K562 (cell line): ENCODE data around the gene BDKRB2. TPM values are rescaled to one million over a fixed set of nuclear protein-coding genes. Genes with fewer than 3 reads are reported as not detected.

Source experiments
- ATAC-seq: fragments of 200-7000 bp; cut with Tn5 transposase; 3 replicates; pipeline ENCODE4 v1.9.1; 2020; ENCODE audit warnings: moderate library complexity
- BruUV-seq: library from RNA; stranded (reverse); fragments of 400-500 nt; replicated peaks from 2 replicates; lab custom pipeline; 2021; lab: Mats Ljungman, UMichigan
- CTCF ChIA-PET: fragments of 300-600 bp; formaldehyde crosslinking; extraction: SDS; loops from one replicate; lab custom pipeline; 2021; ENCODE audit warnings: low intra/inter-chr PET ratio; lab: Yijun Ruan, JAX
- POLR2A ChIA-PET: fragments of 300-600, 350-650 bp; sonication (Branson Sonifier 250); formaldehyde crosslinking; extraction: SDS; loops from one replicate; lab custom pipeline; 2021; ENCODE audit warnings: antibody characterized with exemption, inconsistent platforms; lab: Yijun Ruan, JAX
- DNase-seq, 4 experiments: peaks; one replicate each; pipeline versions ENCODE4 v3.0.0 to v3.0.0-alpha.2; 2011 to 2018; ENCODE audit warnings: low spot score in 3 of 4, mixed read lengths in 3 of 4; ENCODE audit errors: extremely low read depth in 1 of 4
- FAIRE-seq: peaks from 2 replicates; lab custom pipeline; 2011; peaks lifted over from hg19 to GRCh38; lab: Jason Lieb, UNC
- H2AFZ ChIP-seq: 2 replicates; pipeline ENCODE4 v1.6.0; 2011; ENCODE audit warnings: low read depth, low read length, control low read depth, inconsistent platforms
- H3K27ac ChIP-seq: fragments of 200-600 bp; 3 replicates; pipeline ENCODE4 v1.8.0; 2011; ENCODE audit warnings: low read depth, mild to moderate bottlenecking, control low read depth, inconsistent platforms, low read length, moderate library complexity, mixed read lengths; ENCODE audit errors: extremely low read depth
- H3K27me3 ChIP-seq, 2 experiments: fragments of 300-600 bp in 1 of 2; 2 replicates in 1 of 2; 3 replicates in 1 of 2; pipeline versions ENCODE4 v1.6.0 to v1.8.0; 2011; ENCODE audit warnings: inconsistent platforms in 2 of 2, low read length in 2 of 2, mild to moderate bottlenecking in 1 of 2, mixed read lengths in 1 of 2, moderate library complexity in 1 of 2; ENCODE audit not compliant: control insufficient read depth in 2 of 2, insufficient read depth in 2 of 2
- H3K36me3 ChIP-seq: fragments of 300-600 bp; 3 replicates; pipeline ENCODE4 v1.8.0; 2011; ENCODE audit warnings: mild to moderate bottlenecking, low read length, inconsistent platforms; ENCODE audit not compliant: control insufficient read depth, insufficient read depth
- H3K4me1 ChIP-seq, 2 experiments: fragments of 200-600 bp in 1 of 2; replicated peaks in 1 of 2; 2 replicates in 1 of 2; 3 replicates in 1 of 2; pipeline versions ENCODE4 v1.5.1 to v1.8.0; 2011; ENCODE audit warnings: inconsistent platforms in 2 of 2, low read length in 2 of 2, mild to moderate bottlenecking in 1 of 2, mixed read lengths in 1 of 2, moderate library complexity in 1 of 2; ENCODE audit not compliant: control insufficient read depth in 2 of 2, insufficient read depth in 2 of 2
- H3K4me2 ChIP-seq: 2 replicates; pipeline ENCODE4 v1.6.1; 2011; ENCODE audit warnings: low read length, control low read depth, inconsistent platforms, mixed read lengths; ENCODE audit not compliant: insufficient read depth
- H3K4me3 ChIP-seq: fragments of 200-600 bp; sonication (generic), shearing (Covaris generic); 2 replicates; pipeline ENCODE4 v1.5.1; 2016; ENCODE audit warnings: control low read depth, inconsistent platforms
- H3K79me2 ChIP-seq: fragments of 200-600 bp; 3 replicates; pipeline ENCODE4 v1.8.0; 2011; ENCODE audit warnings: low read length, inconsistent platforms; ENCODE audit not compliant: control insufficient read depth, insufficient read depth
- H3K9ac ChIP-seq, 2 experiments: 2 replicates each; pipeline versions ENCODE4 v1.6.0 to v1.6.1; 2011; ENCODE audit warnings: low read depth in 2 of 2, low read length in 2 of 2, control low read depth in 1 of 2, inconsistent platforms in 1 of 2, mild to moderate bottlenecking in 1 of 2, mixed read lengths in 1 of 2; ENCODE audit not compliant: insufficient read depth in 1 of 2
- H3K9me1 ChIP-seq: one replicate; pipeline ENCODE4 v1.6.0; 2011; ENCODE audit warnings: inconsistent platforms, mild to moderate bottlenecking, low read length, moderate library complexity; ENCODE audit not compliant: control insufficient read depth, insufficient read depth
- H3K9me3 ChIP-seq: replicated peaks from 2 replicates; pipeline ENCODE4 v1.5.1; 2011; ENCODE audit warnings: low read depth, low read length, inconsistent platforms; ENCODE audit not compliant: control insufficient read depth, insufficient read depth
- H4K20me1 ChIP-seq: replicated peaks from 2 replicates; pipeline ENCODE4 v1.6.1; 2011; ENCODE audit warnings: low read length, inconsistent platforms, mixed read lengths; ENCODE audit not compliant: control insufficient read depth, insufficient read depth
- DDX20 ChIP-seq: fragments of 450-650 bp; IDR thresholded peaks from 2 replicates; pipeline ENCODE4 v1.6.1; 2016; ENCODE audit warnings: missing genetic modification characterization, low read depth, mild to moderate bottlenecking, missing compliant biosample characterization, moderate library complexity
- PHF8 ChIP-seq: fragments of 200-600 bp; sonication (generic); IDR thresholded peaks from 2 replicates; pipeline ENCODE4 v1.6.1; 2012; ENCODE audit warnings: mixed run types, mild to moderate bottlenecking, inconsistent platforms, low read length, moderate library complexity, borderline replicate concordance
- RAD21 ChIP-seq, 2 experiments: fragments of 250-450 bp in 1 of 2; fragments of 450-650 bp in 1 of 2; sonication (Bioruptor Pico) in 1 of 2; formaldehyde crosslinking in 1 of 2; IDR thresholded peaks in 1 of 2; conservative IDR thresholded peaks in 1 of 2; 2 replicates each; pipeline versions ENCODE4 v1.4.0 to v1.8.0; 2020 to 2022; ENCODE audit warnings: mild to moderate bottlenecking in 2 of 2, moderate library complexity in 1 of 2
- SMC3 ChIP-seq: conservative IDR thresholded peaks from 2 replicates; pipeline ENCODE4 v1.6.1; 2011; ENCODE audit warnings: low read depth, low read length, improper control_type of control experiment; ENCODE audit not compliant: insufficient read depth
- ZFPM2 ChIP-seq: fragments of 250-450 bp; sonication (Bioruptor Pico); IDR thresholded peaks from 2 replicates; pipeline ENCODE4 v1.5.1; 2022; ENCODE audit warnings: mild to moderate bottlenecking
- ZNF174 ChIP-seq: fragments of 250-450 bp; sonication (Bioruptor Pico); IDR thresholded peaks from 2 replicates; pipeline ENCODE4 v1.4.0; 2020; ENCODE audit warnings: mild to moderate bottlenecking
- WGBS: fragments of 100-300 bp; shearing (Covaris generic); methylation state at CpG from one replicate; pipeline ENCODE4 v1.1.6; 2016; ENCODE audit warnings: low coverage, mixed read lengths; ENCODE audit not compliant: insufficient coverage; ENCODE audit errors: missing lambda C conversion rate; 5-methylcytosine and 5-hydroxymethylcytosine counted together
- in situ Hi-C: fragments of 300-500 bp; cut with MboI; formaldehyde crosslinking; loops from 4 replicates; pipeline ENCODE4 v1.15.0; 2018; ENCODE audit warnings: inconsistent platforms, mixed read lengths
- intact Hi-C: fragments of 100-400 bp; cut with micrococcal nuclease; formaldehyde crosslinking; loops from 2 replicates; pipeline ENCODE4 v1.14.2; 2022
- polyA plus RNA-seq, 8 experiments: library from polyadenylated mRNA; depleted of rRNA in 4 of 8; stranded (reverse) in 5 of 8; unstranded in 3 of 8; fragments of >200 nt; fragmentation: Nextera tagmentation in 2 of 8; fragmentation: Illumina TruSeq in 1 of 8; extraction: Ambion mirVana in 2 of 8; extraction: Trizol in 1 of 8; gene quantifications; 2 replicates each; pipeline versions ENCODE4 v1.2.1 to v1.2.3, GENCODE V29; 2011 to 2014; ENCODE audit warnings: inconsistent platforms in 1 of 8, missing spikeins in 1 of 8
- total RNA-seq, 7 experiments: library from RNA; depleted of rRNA in 6 of 7; stranded (reverse); fragments of >200 nt in 6 of 7; fragmentation: Illumina TruSeq in 2 of 7; extraction: Trizol in 2 of 7; gene quantifications; 2 replicates each; pipeline versions ENCODE4 v1.2.1 to v1.2.3, GENCODE V29; 2011 to 2021; ENCODE audit warnings: low replicate concordance in 1 of 7
- TF ChIP-seq, protein P1 (sequence below), 2 experiments: fragments of 450-650 bp; formaldehyde crosslinking in 1 of 2; IDR thresholded peaks; 2 replicates each; pipeline versions ENCODE4 v1.4.0 to v1.6.1; 2014 to 2020; ENCODE audit warnings: mild to moderate bottlenecking in 2 of 2, borderline replicate concordance in 1 of 2, low read depth in 1 of 2
- TF ChIP-seq, protein P2 (sequence below), 3 experiments: IDR thresholded peaks in 2 of 3; conservative IDR thresholded peaks in 1 of 3; 2 replicates each; pipeline ENCODE4 v1.5.1; 2011 to 2012; ENCODE audit warnings: low read length in 3 of 3, mild to moderate bottlenecking in 3 of 3, control low read depth in 2 of 3, improper control_type of control experiment in 1 of 3, inconsistent platforms in 1 of 3, low read depth in 1 of 3, mixed read lengths in 1 of 3, moderate library complexity in 1 of 3; ENCODE audit not compliant: insufficient read depth in 2 of 3

BDKRB2 gene
- total and polyA plus RNA-seq, 9 of the 15 experiments (the other 6 are each of a cell fraction or from before 2014, with no cell fraction given), result 0.02 TPM; not detected in 8

DNA sequence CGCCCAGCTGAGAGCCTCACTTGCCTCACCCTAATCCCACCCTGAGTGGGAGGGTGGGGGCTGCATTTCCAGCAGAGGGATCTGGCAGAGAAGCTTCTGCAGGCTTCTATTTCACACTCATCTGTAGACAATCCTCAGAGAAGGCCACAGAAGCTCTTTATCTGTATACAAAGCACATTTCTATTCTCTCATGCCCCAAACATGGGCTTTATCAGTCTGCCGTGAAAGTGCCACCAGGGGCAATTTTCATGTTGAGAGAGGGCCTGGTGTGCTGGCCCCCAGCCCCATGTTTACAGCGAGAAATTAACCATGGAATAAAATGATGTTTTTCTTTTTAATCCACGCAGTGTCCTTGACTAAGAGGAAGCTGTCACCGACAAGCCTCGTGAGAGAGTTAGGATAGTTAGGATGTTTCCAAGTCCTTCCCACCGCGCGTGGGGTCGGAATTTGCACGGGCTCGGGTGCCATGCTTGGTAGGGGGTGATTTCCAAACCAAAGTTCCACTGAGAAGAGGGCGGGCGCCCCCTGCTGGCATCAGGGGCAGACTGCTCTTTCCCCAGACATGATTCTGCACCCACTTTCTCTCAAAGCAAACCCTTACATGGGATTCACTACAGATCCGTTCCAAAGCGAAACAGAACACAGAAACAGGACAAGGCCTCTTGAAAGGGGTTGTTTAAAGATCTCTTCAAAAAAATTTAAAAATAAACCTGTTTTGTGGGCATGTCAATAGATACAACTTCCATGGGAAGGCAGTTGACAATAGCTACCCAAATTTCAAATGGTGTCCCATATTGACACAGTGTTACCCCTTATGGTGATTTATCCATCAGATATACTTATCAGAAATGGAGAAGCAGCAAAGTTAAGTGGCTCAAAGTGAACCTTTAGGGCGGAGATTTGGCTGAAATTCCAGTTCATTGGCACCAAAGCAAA is 70.8 kb downstream of the BDKRB2 start:
- FAIRE-seq (no peak), ATAC-seq (peak; percentile 83), DNase-seq (peak; percentile 64 to 71 (median 69))
- no peak overlapping the region for H3K4me2 ChIP-seq
- H3K4me3 ChIP-seq, result no peak overlapping the region
- no peaks in the 10 kb centered on the region; the same call in none of the 2 replicates for H3K9me3 ChIP-seq
- in situ Hi-C loops, result loop anchor here (5.0 kb wide), 1 partner anchor 178 kb away; no protein-coding TSS in a partner anchor
- no peaks in the 10 kb centered on the region for H4K20me1 ChIP-seq
- no peak overlapping the region for H3K27ac ChIP-seq
- no peaks in the 10 kb centered on the region for H3K4me1 ChIP-seq
- no peak overlapping the region for H2AFZ ChIP-seq
- no peaks in the 10 kb centered on the region for H3K36me3 ChIP-seq
- intact Hi-C loops, result loop anchor here (1.0 to 10.0 kb wide), 4 partner anchors 149 to 711 kb away; no protein-coding TSS in a partner anchor
- ChIA-PET CTCF (interaction anchor here (1.2 to 1.4 kb wide), 2 partner anchors 175 to 177 kb away, joined by 4 to 17 read pairs; no protein-coding TSS in a partner anchor), POLR2A (no interaction called here)
- no peaks in the 10 kb centered on the region for H3K79me2 ChIP-seq
- no peaks in the 10 kb centered on the region for H3K9me1 ChIP-seq
- H3K27me3 ChIP-seq, result no peaks in the 10 kb centered on the region
- BruUV-seq, result no TSS peak
- WGBS, result 2% methylated on average over 9 of the region's 17 CpGs
- H3K9ac ChIP-seq, result no peak overlapping the region
- TF ChIP-seq, protein P1, sequence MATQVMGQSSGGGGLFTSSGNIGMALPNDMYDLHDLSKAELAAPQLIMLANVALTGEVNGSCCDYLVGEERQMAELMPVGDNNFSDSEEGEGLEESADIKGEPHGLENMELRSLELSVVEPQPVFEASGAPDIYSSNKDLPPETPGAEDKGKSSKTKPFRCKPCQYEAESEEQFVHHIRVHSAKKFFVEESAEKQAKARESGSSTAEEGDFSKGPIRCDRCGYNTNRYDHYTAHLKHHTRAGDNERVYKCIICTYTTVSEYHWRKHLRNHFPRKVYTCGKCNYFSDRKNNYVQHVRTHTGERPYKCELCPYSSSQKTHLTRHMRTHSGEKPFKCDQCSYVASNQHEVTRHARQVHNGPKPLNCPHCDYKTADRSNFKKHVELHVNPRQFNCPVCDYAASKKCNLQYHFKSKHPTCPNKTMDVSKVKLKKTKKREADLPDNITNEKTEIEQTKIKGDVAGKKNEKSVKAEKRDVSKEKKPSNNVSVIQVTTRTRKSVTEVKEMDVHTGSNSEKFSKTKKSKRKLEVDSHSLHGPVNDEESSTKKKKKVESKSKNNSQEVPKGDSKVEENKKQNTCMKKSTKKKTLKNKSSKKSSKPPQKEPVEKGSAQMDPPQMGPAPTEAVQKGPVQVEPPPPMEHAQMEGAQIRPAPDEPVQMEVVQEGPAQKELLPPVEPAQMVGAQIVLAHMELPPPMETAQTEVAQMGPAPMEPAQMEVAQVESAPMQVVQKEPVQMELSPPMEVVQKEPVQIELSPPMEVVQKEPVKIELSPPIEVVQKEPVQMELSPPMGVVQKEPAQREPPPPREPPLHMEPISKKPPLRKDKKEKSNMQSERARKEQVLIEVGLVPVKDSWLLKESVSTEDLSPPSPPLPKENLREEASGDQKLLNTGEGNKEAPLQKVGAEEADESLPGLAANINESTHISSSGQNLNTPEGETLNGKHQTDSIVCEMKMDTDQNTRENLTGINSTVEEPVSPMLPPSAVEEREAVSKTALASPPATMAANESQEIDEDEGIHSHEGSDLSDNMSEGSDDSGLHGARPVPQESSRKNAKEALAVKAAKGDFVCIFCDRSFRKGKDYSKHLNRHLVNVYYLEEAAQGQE (IDR thresholded peaks at IDR 0.05; ENCODE audit: borderline replicate concordance), result peak; percentile 70
- TF ChIP-seq, protein P1 (CRISPR knock-in tag; IDR thresholded peaks at IDR 0.05; ENCODE audit: low read depth), result no peak
- TF ChIP-seq ZNF174 (no peak), RAD21 (CRISPR knock-in tag; conservative IDR thresholded peaks at IDR 0.05 in 1 of 2, IDR thresholded peaks at IDR 0.05 in 1 of 2) (peak; percentile 75 to 79), SMC3 (peak; percentile 71), ZFPM2 (CRISPR knock-in tag) (no peak), DDX20 (tag) (no peak), PHF8 (no peak)
- TF ChIP-seq, protein P2, sequence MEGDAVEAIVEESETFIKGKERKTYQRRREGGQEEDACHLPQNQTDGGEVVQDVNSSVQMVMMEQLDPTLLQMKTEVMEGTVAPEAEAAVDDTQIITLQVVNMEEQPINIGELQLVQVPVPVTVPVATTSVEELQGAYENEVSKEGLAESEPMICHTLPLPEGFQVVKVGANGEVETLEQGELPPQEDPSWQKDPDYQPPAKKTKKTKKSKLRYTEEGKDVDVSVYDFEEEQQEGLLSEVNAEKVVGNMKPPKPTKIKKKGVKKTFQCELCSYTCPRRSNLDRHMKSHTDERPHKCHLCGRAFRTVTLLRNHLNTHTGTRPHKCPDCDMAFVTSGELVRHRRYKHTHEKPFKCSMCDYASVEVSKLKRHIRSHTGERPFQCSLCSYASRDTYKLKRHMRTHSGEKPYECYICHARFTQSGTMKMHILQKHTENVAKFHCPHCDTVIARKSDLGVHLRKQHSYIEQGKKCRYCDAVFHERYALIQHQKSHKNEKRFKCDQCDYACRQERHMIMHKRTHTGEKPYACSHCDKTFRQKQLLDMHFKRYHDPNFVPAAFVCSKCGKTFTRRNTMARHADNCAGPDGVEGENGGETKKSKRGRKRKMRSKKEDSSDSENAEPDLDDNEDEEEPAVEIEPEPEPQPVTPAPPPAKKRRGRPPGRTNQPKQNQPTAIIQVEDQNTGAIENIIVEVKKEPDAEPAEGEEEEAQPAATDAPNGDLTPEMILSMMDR (IDR thresholded peaks at IDR 0.05 in 2 of 3, conservative IDR thresholded peaks at IDR 0.05 in 1 of 3; ENCODE audit: insufficient read depth in 2 of 3, low read depth in 1 of 3, low read length in 3 of 3), result peak; percentile 78 to 87 (median 81)
